GM12872 (cell line): ENCODE results near the gene ZNF423.
A peak's percentile ranks its signal among the peaks of the same experiment; 100 is the strongest.

ENCODE experiments used
- TF ChIP-seq, protein P1 (sequence below): IDR thresholded peaks from 3 replicates; pipeline ENCODE4 v1.5.1; 2011; ENCODE audit warnings: low read depth, mild to moderate bottlenecking, low read length, moderate library complexity; ENCODE audit not compliant: insufficient read depth

Gene ZNF423

DNA sequence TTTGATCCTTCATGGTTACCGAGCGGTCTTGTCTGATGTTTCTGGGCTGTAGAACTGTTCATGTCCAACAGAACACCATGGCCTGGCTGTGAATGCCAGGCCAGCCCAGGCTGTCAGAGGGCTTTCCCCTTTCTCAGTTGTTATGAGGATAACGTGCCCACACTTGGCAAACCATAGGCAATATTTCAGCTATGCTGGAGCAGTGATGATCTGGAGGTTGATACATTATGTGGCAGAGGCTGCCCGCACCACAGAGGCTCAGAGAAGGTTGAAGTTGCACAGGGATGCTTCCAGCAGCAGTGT lies 389.4 kb downstream of the ZNF423 start:
- TF ChIP-seq, protein P1, sequence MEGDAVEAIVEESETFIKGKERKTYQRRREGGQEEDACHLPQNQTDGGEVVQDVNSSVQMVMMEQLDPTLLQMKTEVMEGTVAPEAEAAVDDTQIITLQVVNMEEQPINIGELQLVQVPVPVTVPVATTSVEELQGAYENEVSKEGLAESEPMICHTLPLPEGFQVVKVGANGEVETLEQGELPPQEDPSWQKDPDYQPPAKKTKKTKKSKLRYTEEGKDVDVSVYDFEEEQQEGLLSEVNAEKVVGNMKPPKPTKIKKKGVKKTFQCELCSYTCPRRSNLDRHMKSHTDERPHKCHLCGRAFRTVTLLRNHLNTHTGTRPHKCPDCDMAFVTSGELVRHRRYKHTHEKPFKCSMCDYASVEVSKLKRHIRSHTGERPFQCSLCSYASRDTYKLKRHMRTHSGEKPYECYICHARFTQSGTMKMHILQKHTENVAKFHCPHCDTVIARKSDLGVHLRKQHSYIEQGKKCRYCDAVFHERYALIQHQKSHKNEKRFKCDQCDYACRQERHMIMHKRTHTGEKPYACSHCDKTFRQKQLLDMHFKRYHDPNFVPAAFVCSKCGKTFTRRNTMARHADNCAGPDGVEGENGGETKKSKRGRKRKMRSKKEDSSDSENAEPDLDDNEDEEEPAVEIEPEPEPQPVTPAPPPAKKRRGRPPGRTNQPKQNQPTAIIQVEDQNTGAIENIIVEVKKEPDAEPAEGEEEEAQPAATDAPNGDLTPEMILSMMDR = no peak

DNA sequence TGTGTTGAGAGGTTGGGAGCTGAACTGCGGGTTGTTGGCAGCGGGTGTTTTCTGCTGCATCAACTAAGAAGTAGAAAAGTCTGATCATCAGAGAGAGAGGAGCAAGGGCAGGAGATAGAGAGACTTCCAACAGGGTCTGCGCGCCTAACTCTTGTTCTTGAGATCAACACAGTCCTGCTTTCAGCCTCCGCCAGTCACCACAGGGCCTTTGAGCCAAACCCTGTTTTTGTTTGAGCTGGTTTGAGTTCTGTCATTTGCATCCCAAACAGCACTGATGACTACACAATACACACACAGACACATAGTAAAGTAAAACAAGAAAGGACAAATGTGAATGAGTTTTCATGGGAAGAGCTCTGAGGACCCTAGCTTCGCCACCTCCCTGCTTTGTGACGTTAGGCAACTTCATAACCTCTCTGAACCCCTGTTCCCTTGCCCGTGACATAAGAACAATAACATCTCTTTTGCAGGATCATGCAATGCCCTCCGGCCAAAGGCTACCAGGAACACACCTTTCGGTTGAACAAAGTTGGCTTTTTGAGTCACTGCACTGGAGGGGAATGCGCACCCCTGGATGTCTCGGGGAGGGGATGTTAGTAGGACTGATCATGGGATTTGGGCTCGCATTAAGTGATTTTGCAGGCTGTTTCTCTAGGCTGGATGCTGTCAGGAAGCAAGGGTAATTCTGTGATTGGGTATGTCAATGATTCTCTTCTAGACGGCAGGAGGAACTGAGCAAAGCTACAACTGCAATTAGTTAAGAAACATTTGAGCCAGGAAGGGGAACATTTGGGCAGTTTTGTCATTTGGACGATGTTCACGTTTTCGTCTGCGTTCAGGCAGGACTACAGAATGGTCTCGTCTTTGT lies 390.0 kb downstream of the ZNF423 start:
- TF ChIP-seq, protein P1 = no peak

DNA sequence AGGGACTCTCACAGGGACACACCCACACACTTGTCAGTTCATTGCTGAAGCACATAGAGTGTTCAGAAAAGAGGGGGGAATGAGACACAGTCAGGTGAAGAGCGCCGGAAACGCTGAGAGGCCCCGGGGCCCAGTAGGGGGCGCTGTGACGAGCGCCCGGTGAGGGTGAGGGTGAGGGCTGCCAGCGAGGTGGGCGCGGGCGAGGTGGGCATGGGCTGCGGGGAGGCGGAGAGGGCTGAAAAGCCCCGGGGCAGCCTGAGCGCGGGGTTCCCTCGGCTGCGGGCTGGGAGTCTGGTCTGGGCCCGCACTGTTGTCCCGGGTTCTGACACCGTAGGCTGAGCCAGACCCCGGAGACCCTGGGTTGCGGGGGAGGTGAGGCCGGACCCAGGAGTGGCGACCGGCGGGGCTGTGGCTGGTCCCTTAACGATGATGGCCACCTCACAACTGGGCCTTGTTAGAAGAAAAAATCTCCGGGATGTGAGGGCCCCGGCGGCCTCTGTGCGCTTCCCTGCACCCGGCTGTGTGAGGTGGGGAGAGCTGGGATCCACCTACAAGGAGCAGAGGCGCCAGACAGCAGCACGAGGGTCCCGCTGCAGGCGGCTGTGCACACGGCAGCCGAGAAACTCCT lies 390.9 kb downstream of the ZNF423 start:
- TF ChIP-seq, protein P1 = peak; percentile 62

DNA sequence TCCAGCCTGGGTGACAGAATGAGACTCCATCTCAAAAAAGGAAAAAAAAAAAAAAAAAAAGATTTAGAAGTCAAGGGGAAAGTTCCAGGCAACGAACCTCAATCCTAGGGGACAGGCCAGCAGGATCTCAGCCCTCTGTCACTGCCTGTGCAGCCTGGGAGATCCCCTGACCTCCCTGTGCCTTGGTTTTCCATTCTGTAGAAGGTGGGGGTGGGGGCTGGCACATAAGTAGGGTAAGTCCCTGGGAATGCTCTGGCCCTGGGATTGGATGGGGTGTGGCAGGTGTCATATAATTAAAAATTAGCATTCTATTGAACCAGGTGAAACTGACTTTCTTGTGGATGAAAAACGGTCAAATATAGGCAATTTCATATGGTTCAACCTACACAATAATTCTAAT lies 391.8 kb downstream of the ZNF423 start:
- TF ChIP-seq, protein P1 = no peak

DNA sequence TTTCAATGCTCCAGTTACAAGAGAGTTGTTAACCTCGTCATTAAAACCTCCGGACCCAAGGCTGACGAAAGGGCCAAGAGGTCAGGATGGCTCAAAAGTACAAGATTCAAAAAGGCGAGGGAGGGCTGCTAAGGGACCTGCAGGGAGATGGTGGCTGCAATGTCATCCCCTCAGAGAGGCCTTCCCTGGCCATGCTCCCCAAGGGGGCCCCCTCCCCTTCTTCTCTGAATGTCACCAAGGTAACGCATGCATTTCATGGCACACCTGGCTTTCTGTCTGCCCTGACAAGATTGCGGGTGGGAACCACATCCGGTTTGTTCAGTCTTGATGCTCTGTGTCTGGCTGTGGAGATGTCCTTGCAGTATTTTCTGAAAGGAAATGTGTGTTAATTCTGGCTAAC lies 392.4 kb downstream of the ZNF423 start:
- TF ChIP-seq, protein P1 = no peak

DNA sequence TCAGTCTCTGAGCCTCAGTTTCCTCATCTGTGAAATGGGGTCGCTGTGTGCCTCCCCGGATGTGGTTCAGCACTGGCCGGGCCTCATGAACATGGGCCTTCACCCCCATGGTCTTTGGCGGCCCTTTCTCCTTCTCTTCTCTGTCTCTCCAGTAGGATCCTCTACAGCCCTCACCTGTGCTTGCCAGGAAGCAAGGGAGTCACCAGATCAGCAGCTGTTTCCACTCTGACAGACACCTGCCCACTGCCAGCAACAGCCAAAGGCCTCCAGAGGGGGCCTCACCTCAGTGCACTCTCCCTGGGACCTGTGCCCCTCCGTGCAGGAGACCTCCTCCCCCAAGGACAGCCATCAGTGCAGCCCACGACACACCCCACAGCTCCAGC lies 392.9 kb downstream of the ZNF423 start:
- TF ChIP-seq, protein P1 = 0 out of 3 replicates have a peak, but pooled peaks have one; percentile 8

DNA sequence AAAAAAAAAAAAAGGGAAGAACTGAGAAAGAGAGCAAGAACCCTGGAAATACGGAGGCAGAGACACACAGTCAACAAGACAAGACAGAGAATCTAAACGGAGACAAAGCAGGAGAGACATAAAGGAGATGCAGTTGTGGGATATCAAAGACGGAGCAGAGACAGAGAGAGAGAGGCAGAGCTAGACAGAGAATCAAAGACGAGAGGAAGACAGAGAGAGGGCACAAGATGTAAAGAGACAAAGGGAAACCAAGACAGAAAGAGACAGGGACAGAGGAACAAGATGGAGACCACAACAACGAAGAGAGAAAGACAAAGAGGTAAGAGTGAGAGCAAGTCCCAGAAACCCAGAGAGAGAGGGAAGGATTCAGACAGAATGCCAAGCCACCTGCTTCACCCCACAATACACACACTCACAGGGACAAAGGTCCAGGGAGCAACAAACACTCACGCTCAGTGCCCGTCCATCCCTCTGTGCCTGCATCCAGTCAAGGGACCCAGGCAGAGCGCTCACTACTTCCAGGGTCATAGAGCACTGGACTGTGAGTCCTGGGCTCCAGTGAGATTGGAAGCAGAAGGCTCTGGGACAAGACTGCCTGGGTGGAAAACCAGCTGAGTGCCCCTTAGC lies 393.4 kb downstream of the ZNF423 start:
- TF ChIP-seq, protein P1 = no peak
